Measurements from ENCODE around the gene RPS15A. TPM values are rescaled to one million over a fixed set of nuclear protein-coding genes. Genes with fewer than 3 reads are reported as not detected.
"Not testable (repeated sequence)": the region's sequence is repeated elsewhere in the genome, so short reads cannot be mapped to it uniquely, and the experiment has no call there.

The RPS15A gene
- total RNA-seq, 6 experiments from 2014 or later, result 1,092 to 1,264 (median 1,201) TPM

GRCh38 chr16:18788828-18789514 lies 1.2 kb downstream of the RPS15A start:
- Mint-ChIP-seq H3K4me1 (ENCODE audit: low read depth) (peaks cover 51% of the 10 kb centered on the region), H3K36me3 (ENCODE audit: low read depth) (peaks cover 77% of the 10 kb centered on the region), H3K27me3 (ENCODE audit: insufficient read depth) (peaks cover 11% of the 10 kb centered on the region), H3K27ac (peak overlapping the region; percentile 95), H3K9me3 (peaks cover 7% of the 10 kb centered on the region), H3K4me3 (peak overlapping the region; percentile 98)
- DNase-seq, result no peak
- TF ChIP-seq CTCF (IDR thresholded peaks at IDR 0.05), result no peak

- TF ChIP-seq CTCF (IDR thresholded peaks at IDR 0.05), result no peak
- Mint-ChIP-seq H3K9me3 (peaks cover 3% of the 10 kb centered on the region), H3K4me3 (peak overlapping the region; percentile 56), H3K4me1 (ENCODE audit: low read depth) (peaks cover 46% of the 10 kb centered on the region), H3K27ac (peak overlapping the region; percentile 34), H3K27me3 (ENCODE audit: insufficient read depth) (peaks cover 5% of the 10 kb centered on the region), H3K36me3 (ENCODE audit: low read depth) (peaks cover 62% of the 10 kb centered on the region)
- DNase-seq, result no peak
These were observed 5.1 kb downstream of the RPS15A start for GRCh38 chr16:18784917-18785623.

- no peak for DNase-seq
- Mint-ChIP-seq H3K4me3 (no peak overlapping the region), H3K9me3 (no peaks in the 10 kb centered on the region), H3K27ac (no peak overlapping the region), H3K27me3 (ENCODE audit: insufficient read depth) (no peaks in the 10 kb centered on the region; the same call in 1 of the 2 replicates), H3K4me1 (ENCODE audit: low read depth) (peaks cover 39% of the 10 kb centered on the region), H3K36me3 (ENCODE audit: low read depth) (peaks cover 49% of the 10 kb centered on the region)
- TF ChIP-seq CTCF (IDR thresholded peaks at IDR 0.05), result no peak
These were observed 6.4 kb downstream of the RPS15A start for GRCh38 chr16:18783430-18784341.

GRCh38 chr16:18782697-18783429 lies 7.3 kb downstream of the RPS15A start:
- Mint-ChIP-seq H3K27ac (no peak overlapping the region), H3K36me3 (ENCODE audit: low read depth) (peaks cover 41% of the 10 kb centered on the region), H3K4me3 (no peak overlapping the region), H3K9me3 (no peaks in the 10 kb centered on the region), H3K4me1 (ENCODE audit: low read depth) (peaks cover 31% of the 10 kb centered on the region), H3K27me3 (ENCODE audit: insufficient read depth) (no peaks in the 10 kb centered on the region)
- DNase-seq, result no peak
- no peak for TF ChIP-seq CTCF (IDR thresholded peaks at IDR 0.05)

GRCh38 chr16:18781232-18781631 lies 8.9 kb downstream of the RPS15A start:
- H3K9me3 Mint-ChIP-seq; DNase-seq; H3K27me3 Mint-ChIP-seq (ENCODE audit: insufficient read depth); H3K4me3 Mint-ChIP-seq; H3K27ac Mint-ChIP-seq: not testable (repeated sequence)
- Mint-ChIP-seq H3K4me1 (ENCODE audit: low read depth) (peaks cover 18% of the 10 kb centered on the region), H3K36me3 (ENCODE audit: low read depth) (peaks cover 29% of the 10 kb centered on the region)

GRCh38 chr16:18780460-18781026 lies 9.6 kb downstream of the RPS15A start:
- DNase-seq; H3K4me3 Mint-ChIP-seq; H3K9me3 Mint-ChIP-seq; H3K27me3 Mint-ChIP-seq (ENCODE audit: insufficient read depth); H3K27ac Mint-ChIP-seq: not testable (repeated sequence)
- peaks cover 22% of the 10 kb centered on the region for H3K36me3 Mint-ChIP-seq (ENCODE audit: low read depth)
- peaks cover 11% of the 10 kb centered on the region for H3K4me1 Mint-ChIP-seq (ENCODE audit: low read depth)

GRCh38 chr16:18777664-18778063 lies 12.5 kb downstream of the RPS15A start:
- H3K4me1 Mint-ChIP-seq (ENCODE audit: low read depth); H3K27me3 Mint-ChIP-seq (ENCODE audit: insufficient read depth); H3K36me3 Mint-ChIP-seq (ENCODE audit: low read depth); H3K9me3 Mint-ChIP-seq; H3K4me3 Mint-ChIP-seq; DNase-seq; H3K27ac Mint-ChIP-seq: not testable (repeated sequence)

GRCh38 chr16:18776334-18776733 lies 13.8 kb downstream of the RPS15A start:
- H3K27ac Mint-ChIP-seq; H3K9me3 Mint-ChIP-seq; DNase-seq; H3K36me3 Mint-ChIP-seq (ENCODE audit: low read depth); H3K27me3 Mint-ChIP-seq (ENCODE audit: insufficient read depth); H3K4me3 Mint-ChIP-seq; H3K4me1 Mint-ChIP-seq (ENCODE audit: low read depth): not testable (repeated sequence)

Measured in HFFc6 (cell line).